T-helper 1 cell (primary cell): ENCODE results near the gene KRTAP10-1.
"Not testable (repeated sequence)": the region's sequence is repeated elsewhere in the genome, so short reads cannot be mapped to it uniquely, and the experiment has no call there.

ENCODE experiments used
- DNase-seq, 5 donors: peaks; one replicate each; pipeline ENCODE4 v3.0.0-alpha.2; 2012 to 2020

KRTAP10-1 gene

DNA sequence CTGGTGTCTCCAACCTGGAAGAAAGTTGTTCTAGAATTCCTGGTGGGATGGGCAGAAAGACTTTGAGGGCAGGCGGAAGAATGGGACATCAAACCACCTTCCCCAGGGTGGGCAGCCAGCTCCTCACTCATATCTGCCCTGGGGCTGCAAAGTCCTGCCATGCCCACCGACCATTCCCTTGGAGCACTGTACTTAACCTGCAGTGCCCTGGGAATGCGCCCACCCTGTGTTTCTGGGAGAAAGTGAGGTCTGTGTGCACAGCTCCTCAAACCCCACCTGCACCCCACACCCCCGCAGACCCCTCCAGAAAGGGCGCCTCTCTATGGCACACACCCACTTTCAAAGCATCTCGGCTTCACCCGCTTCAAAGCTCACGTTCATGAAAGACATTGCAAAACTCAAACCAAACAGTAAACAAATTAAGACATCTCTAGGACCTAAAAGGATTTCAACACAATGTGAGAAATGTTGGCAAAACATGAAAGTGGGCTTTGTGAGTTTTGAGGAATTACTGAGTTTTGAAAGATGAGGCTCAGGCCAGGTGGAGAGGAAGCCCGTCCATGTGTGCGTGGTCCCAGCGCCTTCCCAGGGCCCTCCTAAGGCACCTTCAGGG, 25.1 kb downstream of the KRTAP10-1 start:
- no peak for DNase-seq

DNA sequence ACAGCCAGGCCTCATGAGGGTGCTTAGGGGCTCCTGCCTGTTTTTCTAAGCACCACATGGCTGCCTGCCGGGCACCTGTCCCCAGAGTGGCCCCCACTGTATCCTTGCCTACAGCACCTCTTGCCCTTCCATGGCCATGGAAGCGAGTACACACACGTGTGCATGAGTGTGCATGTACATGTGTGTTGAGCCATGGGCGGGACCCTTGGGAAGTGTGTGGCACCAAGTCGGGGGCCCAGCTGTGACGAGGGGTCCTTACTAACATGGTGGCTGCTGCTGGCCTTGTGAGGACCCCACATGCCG, 25.8 kb downstream of the KRTAP10-1 start:
- DNase-seq: no peak

DNA sequence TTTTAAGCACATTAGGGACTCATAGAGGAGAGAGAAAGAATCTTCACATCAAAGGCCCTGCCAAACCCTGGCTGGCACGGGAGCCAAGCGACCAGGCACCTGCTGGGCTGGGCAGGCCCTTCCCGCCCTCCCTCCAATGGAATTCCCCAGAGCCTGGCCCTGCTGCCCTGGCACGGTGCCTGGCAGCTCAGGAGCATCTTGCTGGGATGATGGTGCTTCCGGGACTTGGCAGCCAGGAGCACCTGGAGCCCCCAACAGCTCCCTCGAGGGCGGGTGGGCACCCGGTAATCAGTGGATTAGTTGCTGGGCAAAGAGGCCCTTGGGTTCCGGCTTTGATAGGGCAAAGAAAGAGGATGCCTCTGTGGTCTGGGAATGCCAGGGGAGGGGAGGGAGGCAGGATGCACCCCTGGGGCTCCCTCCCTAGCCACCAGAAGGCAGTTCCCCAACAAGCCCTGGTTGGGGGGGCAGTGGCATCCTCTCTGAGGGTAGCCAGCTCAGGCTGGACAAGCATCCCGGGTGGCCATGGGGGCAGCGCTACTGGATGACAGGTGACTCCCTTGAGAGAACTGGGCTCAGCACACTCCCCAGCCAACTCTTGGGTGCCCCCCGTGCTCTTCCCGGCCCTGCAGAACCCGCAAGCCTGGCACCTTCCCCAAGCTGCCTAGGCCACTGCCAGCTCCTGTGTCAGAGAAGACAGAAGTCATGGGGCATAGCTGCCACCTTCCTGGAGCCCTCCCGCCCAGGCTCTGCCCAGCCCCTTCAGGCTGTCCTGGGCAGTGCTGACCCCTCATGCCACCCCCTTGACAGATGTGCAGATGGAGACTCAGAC, 26.4 kb downstream of the KRTAP10-1 start:
- no peak for DNase-seq

DNA sequence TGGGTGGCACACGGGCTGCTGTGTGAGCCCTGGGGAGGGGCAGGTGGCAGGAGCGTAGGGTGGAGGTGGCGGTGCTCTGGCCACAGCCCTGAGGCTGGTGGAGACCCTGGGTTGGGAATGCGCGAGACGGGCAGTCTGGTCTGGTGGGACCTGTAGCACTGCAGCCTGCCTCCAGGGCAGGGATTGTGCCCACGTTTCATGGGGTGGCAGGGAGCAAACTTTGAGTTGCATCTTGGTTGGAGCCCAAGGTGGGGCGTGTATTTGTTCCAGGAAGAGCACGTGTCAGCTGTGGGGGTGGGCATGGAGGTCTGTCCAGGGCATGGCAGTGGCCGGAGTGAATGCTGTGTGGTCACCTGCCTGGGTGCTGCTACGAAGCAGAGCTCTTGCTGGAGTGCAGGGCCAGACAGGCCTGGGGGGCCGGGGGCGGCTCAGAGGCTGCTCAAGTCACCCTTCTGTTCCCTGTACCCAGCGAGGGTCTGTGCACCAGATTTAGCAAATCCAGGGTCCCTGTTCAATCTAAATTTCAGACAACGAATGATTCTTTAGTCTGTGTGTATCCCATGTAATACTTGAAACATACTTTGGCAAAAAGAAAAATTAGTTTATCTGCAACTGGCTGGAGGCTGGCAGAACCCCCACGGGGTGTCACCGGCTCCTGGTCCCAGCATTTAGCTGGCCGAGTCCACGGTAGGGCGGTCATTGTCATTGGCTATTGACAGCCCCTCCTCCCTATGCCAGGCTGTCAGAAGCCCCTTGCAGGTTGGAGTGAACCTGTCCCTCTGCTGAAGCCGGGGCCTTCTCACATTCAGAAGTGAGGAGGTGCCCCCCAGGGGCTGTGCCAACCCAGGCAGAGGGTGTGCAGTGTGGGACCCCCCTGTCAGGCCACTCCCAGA, 27.3 kb downstream of the KRTAP10-1 start:
- no peak for DNase-seq

DNA sequence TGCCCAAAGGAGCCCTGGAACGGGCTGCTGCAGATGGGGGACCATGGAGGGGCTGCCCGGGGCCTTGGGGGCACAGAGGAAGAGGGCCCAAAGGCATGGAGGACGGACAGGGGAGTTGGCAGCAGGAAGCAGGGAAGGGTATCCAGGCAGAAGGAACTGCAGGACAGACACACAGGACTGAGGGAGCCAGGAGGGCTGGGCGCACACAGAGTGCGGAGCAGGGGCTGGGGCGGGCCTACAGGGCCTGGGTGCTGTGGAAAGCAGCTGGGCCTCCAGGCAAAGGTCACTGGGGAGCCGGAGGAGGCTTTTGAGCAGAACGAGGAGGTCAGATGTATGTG, 28.1 kb downstream of the KRTAP10-1 start:
- no peak for DNase-seq

DNA sequence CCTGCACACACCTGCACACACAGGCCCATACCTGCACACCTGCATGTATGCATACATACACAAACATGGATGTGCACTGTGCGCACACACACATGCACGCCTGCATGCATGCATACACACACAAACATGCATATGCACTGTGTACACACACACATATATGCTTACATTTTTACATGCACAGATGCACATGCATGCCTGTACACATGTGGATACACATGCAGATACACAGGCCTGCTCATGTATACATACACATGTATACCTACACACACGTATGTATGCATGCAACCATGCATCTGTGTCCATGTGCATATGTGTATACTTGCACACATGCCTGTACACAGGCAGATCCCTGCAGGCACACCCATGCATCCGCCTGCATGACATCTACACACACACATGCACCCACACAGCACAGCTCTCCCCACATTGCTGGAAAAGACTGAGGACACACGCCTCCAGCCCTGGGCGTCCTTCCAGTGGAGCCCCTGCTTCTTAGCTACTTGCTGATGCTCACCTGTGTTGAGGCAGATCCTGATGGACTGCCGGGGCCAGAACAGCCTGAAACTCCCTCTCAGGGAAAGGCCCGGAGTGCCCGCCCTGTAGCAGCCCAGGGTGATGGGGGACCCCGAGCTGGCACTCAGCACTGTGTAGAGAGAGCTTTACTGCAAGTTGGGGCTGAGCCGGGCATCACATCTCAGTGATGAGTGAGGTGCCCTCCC, 28.6 kb downstream of the KRTAP10-1 start:
- no peak for DNase-seq

DNA sequence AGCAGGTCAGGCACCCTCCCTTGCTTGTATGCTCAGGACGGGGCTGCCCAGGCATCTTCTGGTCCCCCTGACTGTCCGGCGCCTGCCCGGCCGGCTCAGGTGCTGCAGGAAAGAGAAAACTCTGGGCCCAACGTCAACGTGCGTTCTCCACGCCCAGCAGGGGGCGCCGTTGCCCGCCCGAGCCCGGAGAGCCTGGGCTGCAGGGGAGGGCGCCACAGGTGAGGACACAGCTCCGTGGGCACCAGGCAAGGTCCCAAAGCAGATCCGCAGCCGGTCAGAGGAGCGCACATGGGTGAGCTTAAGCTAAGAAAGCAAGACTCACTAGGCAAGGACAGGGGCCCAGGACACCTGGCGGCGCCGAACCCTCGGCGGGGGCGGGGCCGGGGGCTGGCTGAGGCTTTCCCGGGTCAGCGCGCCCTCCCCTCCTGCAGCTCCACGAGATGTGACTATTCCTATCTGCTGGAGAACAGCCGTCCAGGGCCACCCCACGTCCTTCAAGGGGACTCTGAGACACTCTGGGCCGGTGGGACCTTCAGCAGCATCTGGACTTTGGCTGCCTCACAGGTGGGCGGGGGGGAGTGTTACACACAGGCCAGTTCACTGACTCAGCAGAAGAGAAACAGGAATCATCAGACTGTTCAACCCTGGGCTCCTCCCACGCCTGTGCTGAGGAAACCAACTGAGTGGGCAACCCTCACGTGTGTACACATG, 29.3 kb downstream of the KRTAP10-1 start:
- peak; percentile 65 to 80 (median 77) for DNase-seq

DNA sequence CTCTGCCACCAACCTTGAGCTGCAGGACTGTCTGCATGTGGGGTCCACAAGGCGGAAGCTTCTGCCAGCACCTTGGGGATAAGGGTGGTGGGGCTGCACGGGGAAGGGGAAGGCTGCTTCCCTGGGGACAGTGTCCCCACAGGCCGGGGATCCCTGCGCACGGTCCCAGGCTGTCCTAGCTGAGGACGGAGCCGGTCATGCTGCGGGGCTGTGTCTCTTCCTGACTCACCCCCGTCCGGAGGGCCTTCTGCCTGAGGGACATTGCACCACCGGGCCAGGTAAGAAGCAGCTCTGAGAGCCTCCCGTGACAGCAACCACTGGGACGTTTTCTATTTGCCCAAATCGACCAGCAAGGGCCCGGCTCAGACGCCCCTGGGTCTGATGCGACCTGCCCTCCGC, 29.9 kb downstream of the KRTAP10-1 start:
- no peak for DNase-seq

DNA sequence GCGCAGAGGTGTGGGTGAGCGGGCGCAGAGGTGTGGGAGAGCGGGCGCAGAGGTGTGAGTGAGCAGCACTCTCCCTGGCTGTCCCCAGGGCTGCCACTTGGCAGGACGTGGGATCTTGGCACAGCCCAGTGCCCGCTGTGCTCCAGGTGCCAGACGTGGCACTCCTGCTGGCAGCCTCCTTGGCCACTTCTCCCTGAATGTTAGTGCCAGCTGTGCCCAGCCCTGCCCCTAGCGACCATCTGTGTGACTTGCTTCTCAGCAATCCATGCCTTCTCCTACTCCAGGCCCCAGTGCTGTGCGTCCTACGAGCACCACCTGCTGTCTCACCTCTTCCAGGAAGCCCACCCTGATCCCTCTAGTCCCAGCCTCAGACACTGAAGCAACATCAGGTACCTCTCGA, 30.5 kb downstream of the KRTAP10-1 start:
- no peak for DNase-seq

DNA sequence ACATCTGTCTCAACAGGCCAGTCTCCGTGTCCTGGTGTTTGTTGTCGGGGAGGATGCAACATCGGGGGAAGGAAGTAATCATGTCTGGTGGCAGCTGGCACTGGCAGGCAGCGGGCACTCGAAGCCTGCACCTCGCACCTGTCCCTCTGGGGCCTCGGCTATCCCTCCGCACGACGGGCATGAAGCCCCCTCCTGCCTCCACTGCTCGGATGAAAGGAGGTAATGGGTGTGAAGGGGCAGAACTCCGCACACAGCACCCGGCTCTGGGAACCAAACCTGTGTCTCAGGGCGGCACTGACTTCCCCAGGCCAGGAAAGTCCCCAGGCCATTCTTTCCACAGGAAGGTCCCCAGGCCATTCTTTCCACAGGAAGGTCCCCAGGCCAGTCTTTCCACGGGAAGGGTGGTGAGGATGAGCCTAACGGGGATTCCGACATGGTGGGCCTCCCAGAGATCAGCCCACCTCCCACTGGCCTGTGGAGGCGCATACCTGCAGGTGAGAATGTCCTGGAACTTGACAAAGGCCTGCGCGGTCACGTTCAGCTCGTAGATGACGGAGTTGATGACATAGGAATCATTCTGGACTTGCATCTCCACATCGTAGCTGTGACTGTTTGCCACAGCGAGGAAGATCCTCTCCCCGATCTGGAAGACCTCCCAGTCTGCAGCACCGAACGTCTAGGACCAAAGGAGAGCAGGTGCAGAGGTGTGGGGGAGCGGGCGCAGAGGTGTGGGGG, 31.1 kb downstream of the KRTAP10-1 start:
- DNase-seq: no peak

DNA sequence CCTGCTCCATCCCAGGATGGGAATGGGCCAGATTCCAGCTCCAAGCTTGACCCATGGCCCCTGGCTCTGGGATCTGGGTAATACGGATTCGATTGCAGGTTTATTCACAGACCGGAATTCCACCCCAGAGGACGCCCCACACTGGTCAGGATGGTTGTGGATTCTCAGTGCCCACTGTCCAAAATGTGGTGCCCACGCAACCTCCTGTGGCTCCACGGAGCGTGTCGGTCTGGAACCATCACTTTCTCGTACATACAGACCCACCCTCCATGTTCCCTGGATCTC, 31.6 kb downstream of the KRTAP10-1 start:
- DNase-seq: no peak

DNA sequence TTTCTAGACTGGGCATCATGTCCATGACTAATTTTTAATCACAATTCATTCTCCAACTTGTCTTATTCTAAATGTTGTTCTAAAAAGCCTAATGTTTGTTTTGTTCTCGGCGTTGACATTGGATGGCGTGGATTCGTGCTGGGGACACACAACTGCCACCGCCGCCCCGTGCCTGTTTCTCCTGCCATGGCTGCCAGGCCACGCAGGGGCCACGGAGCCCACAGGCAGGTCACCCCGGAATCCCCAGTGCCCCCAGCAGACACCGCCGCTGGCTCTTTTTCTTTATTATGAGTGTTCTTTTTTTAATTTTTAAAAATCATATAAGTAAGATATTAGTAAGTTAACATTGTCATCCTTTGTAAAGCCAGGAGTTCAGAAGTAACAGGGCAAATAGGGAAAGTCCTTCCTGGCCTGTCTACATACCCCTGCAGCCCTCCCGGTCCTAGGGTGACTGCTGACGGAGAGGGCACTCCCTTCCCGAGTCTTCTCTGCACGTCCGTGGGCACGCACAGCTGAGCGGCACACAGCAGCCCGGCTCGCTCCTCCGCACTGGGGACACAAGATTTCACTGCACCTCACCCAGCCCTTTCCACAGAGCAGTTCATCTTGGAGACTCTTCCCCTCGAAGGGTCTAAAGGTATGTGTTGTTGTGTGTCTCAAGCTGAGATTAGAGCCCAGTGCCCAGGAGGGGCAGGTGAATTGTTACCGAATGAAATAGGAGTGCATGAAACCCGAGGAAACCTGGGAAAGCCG, 32.1 kb downstream of the KRTAP10-1 start:
- DNase-seq: no peak

DNA sequence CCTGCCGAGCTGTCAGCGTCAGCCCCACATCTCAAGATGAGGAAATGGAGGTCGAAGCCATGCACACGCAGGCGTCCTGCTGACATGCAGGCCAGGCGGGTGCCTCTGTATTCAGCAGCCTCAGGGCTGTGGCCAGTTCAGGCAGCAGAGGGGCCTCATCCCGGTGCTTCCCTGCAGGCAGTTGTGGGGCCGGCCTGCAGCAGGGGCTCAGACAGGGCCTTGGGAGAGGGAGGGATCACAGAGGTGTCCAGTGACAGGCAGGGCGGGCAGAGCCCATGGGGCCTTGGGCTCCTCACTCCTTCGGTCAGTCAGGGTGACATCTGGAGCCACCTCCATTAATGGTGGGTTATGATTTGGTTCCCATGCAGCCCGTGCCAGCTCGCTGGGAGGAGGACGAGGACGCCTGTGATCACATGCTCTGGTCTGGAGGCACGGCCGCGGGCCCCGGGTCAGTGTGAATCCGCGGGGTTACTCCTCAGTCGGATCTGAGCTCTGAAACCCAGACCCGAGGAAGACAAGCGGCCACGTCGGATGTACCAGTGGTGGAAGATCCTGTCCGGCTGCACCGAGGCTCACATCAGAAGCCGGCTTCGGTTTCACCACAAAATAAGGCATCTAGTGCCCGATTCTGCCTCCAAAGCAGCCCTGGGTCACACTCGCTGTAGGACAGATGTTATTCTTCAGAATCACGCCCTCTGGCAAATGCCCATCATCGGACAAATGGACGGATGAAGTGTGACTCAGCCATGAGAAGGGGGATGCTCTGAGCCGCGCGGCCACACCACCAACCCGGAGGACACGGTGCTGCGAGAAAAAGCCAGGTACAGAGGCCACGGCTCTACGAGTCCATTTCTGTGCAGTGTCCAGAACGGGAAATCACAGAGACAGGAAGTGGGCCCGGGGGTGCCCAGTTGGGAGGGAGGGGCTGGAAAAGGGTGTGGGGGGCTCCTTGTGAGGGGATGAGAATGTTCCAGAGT, 33.4 kb downstream of the KRTAP10-1 start:
- DNase-seq: no peak

DNA sequence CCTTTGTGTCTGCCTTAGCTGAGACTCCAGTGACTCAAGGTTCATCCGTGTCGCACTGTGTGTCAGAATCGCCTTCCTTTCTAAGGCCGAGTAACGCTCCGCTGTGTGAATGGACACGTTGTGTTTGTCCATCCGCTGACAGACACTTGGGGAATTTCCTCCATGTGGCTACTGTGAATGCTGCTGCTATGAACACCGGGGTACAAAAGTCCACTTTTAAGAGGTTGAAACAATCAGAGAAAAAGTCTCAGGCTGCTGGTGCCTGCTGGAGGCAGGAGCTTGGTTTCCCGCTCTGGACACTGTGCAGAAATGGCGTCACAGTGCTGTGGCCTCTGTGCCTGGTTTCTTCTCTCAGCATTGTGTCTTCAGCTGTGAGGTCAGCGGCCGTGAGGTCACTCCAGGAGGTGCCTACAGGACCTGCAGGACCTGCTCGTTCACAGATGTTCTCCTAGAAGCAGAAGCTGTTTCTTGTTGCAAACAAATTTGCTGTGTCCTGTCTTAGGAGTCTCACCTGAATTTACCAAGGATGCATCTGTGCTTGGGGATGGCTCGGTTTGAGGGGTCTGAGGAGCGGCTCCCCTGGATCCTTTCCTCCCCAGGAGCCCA, 34.2 kb downstream of the KRTAP10-1 start:
- DNase-seq: no peak

DNA sequence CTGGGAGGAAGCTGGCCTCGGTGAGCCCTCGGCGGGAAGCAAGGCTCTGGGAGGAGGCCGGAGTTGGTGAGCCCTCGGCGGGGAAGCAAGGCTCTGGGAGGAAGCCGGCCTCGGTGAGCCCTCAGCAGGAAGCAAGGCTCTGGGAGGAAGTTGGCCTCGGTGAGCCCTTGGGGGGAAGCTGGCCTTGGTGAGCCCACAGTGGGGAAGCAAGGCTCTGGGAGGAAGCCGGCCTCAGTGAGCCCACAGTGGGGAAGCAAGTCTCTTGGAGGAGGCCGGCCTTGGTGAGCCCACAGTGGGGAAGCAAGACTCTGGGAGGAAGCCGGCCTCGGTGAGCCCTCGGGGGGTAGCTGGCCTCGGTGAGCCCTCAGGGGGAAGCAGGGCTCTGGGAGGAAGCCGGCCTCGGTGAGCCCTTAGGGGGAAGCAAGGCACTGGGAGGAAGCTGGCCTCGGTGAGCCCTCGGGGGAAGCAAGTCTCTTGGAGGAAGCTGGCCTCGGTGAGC, 36.0 kb downstream of the KRTAP10-1 start:
- DNase-seq: no peak

DNA sequence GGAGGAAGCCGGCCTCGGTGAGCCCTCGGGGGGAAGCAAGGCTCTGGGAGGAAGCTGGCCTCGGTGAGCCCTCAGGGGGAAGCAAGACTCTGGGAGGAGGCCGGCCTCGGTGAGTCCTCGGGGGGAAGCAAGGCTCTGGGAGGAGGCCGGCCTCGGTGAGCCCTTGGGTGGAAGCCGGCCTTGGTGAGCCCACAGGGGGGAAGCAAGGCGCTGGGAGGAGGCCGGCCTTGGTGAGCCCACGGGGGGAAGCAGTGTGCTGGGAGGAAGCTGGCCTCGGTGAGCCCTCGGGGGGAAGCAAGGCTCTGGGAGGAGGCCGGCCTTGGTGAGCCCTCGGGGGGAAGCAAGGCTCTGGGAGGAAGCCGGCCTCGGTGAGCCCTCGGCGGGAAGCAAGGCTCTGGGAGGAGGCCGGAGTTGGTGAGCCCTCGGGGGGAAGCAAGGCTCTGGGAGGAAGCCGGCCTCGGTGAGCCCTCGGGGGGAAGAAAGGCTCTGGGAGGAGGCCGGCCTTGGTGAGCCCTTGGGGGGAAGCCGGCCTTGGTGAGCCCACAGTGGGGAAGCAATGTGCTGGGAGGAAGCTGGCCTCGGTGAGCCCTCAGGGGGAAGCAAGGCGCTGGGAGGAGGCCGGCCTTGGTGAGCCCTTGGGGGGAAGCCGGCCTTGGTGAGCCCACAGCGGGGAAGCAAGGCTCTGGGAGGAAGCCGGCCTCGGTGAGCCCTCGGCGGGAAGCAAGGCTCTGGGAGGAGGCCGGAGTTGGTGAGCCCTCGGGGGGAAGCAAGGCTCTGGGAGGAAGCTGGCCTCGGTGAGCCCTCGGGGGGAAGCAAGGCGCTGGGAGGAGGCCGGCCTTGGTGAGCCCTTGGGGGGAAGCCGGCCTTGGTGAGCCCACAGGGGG, 36.7 kb downstream of the KRTAP10-1 start:
- not testable (repeated sequence) for DNase-seq

DNA sequence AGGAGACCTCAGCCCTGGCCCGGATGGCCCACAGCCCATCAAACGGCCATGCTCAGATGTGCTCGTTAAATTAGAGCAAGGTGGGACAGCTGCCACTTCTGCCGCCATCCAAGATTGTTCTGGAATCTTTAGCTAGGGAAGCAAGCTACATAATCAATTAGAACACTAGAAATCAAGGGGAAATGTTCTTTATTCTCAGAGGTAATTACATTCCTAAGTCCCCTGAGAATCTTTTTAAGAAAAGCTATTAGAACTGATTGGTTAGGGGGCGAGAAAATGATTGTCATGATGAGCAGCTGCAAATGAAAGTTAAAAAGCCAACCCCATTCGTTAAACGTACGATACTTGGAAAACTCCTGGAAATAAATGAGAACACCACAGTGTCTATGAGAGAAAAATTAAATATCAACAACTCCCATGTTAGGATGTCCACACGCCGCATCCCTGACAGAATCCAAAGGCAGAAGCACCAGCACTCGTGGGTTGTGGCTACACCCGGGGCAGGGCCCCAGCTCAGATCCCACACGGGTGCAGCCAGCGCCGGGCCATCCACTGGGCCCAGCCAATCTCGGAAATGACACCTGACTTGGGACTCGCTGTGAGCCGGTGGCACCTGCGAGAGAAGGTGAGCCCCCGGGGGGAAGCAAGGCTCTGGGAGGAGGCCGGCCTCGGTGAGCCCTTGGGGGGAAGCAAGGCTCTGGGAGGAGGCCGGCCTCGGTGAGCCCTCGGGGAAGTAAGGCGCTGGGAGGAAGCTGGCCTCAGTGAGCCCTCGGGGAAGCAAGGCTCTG, 37.6 kb downstream of the KRTAP10-1 start:
- DNase-seq: no peak
